Vagina (tissue), 2 donors: ENCODE results near the gene RNPEP.
"Not testable (repeated sequence)": the region's sequence is repeated elsewhere in the genome, so short reads cannot be mapped to it uniquely, and the experiment has no call there.

Source experiments
- POLR2A ChIP-seq, 2 donors: fragments of 450-650 bp; IDR thresholded peaks; one replicate each; pipeline ENCODE4 v1.6.1; 2017; ENCODE audit warnings: antibody characterized with exemption in 2 of 2, mild to moderate bottlenecking in 2 of 2, moderate library complexity in 2 of 2
- POLR2AphosphoS5 ChIP-seq, 2 donors: sonication (generic); formaldehyde crosslinking; IDR thresholded peaks; one replicate each; pipeline ENCODE4 v1.9.0; 2017; ENCODE audit warnings: antibody characterized with exemption in 2 of 2, mild to moderate bottlenecking in 2 of 2, low read depth in 1 of 2; ENCODE audit not compliant: insufficient read depth in 1 of 2
- TF ChIP-seq, protein P1 (sequence below), 3 experiments: fragments of 450-650 bp in 2 of 3; fragments of 200-600 bp in 1 of 3; sonication (generic) in 1 of 3; IDR thresholded peaks; one replicate each; pipeline ENCODE4 v1.5.1; 2017 to 2019; ENCODE audit warnings: antibody characterized with exemption in 3 of 3, mild to moderate bottlenecking in 2 of 3, moderate library complexity in 2 of 3

- TF ChIP-seq, protein P1, sequence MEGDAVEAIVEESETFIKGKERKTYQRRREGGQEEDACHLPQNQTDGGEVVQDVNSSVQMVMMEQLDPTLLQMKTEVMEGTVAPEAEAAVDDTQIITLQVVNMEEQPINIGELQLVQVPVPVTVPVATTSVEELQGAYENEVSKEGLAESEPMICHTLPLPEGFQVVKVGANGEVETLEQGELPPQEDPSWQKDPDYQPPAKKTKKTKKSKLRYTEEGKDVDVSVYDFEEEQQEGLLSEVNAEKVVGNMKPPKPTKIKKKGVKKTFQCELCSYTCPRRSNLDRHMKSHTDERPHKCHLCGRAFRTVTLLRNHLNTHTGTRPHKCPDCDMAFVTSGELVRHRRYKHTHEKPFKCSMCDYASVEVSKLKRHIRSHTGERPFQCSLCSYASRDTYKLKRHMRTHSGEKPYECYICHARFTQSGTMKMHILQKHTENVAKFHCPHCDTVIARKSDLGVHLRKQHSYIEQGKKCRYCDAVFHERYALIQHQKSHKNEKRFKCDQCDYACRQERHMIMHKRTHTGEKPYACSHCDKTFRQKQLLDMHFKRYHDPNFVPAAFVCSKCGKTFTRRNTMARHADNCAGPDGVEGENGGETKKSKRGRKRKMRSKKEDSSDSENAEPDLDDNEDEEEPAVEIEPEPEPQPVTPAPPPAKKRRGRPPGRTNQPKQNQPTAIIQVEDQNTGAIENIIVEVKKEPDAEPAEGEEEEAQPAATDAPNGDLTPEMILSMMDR (IDR thresholded peaks at IDR 0.05): not testable (repeated sequence)
- TF ChIP-seq POLR2A (IDR thresholded peaks at IDR 0.05); POLR2AphosphoS5 (IDR thresholded peaks at IDR 0.05; ENCODE audit: insufficient read depth in 1 of 2, low read depth in 1 of 2): not testable (repeated sequence)
Observed at GRCh38 chr1:201962382-201962781, 20.1 kb upstream of the RNPEP start.
